SK-N-SH (cell line): ENCODE measurements around the gene ZKSCAN2. TPM values are rescaled to one million over a fixed set of nuclear protein-coding genes. Genes with fewer than 3 reads are reported as not detected.

Experiments used
- CTCF ChIA-PET: fragments of 300-600, 350-600 bp; formaldehyde crosslinking; extraction: SDS; loops from one replicate; lab custom pipeline; 2021; lab: Yijun Ruan, JAX
- POLR2A ChIA-PET: fragments of 350-600 bp; sonication (Branson Sonifier 250); formaldehyde crosslinking; extraction: SDS; loops from one replicate; lab custom pipeline; 2020; ENCODE audit warnings: antibody characterized with exemption, inconsistent platforms; lab: Yijun Ruan, JAX
- DNase-seq: peaks from one replicate; pipeline ENCODE4 v3.0.0; 2012
- H2AFZ ChIP-seq: fragments of 200-600 bp; sonication (generic); 2 replicates; pipeline ENCODE4 v1.8.1; 2016; ENCODE audit warnings: antibody characterized with exemption, mild to moderate bottlenecking, low read depth
- H3F3A ChIP-seq: fragments of 200-600 bp; sonication (generic); replicated peaks from 2 replicates; pipeline ENCODE3; 2016; ENCODE audit warnings: antibody characterized with exemption, mild to moderate bottlenecking; ENCODE audit not compliant: insufficient read depth
- H3K27ac ChIP-seq, 2 experiments: fragments of 200-500 bp in 1 of 2; fragments of 200-600 bp in 1 of 2; sonication (Bioruptor generic) in 1 of 2; sonication (generic), shearing (Covaris generic) in 1 of 2; 2 replicates each; pipeline versions ENCODE4 v1.5.1 to v1.6.1; 2014 to 2016; ENCODE audit warnings: low read depth in 2 of 2, inconsistent platforms in 1 of 2, low read length in 1 of 2, mild to moderate bottlenecking in 1 of 2, mixed read lengths in 1 of 2
- H3K27me3 ChIP-seq: fragments of 200-600 bp; sonication (generic), shearing (Covaris generic); 2 replicates; pipeline ENCODE4 v1.6.1; 2016; ENCODE audit warnings: mixed run types; ENCODE audit not compliant: insufficient read depth
- H3K36me3 ChIP-seq, 2 experiments: fragments of 200-500 bp in 1 of 2; fragments of 200-600 bp in 1 of 2; sonication (Bioruptor generic) in 1 of 2; sonication (generic) in 1 of 2; replicated peaks in 1 of 2; 2 replicates each; pipeline versions ENCODE3 to v1.5.1; 2014 to 2016; ENCODE audit warnings: low read length in 1 of 2, mild to moderate bottlenecking in 1 of 2; ENCODE audit not compliant: insufficient read depth in 2 of 2, control insufficient read depth in 1 of 2
- H3K4me1 ChIP-seq, 2 experiments: fragments of 200-500 bp in 1 of 2; fragments of 200-600 bp in 1 of 2; sonication (Bioruptor generic) in 1 of 2; sonication (generic), shearing (Covaris generic) in 1 of 2; 2 replicates each; pipeline versions ENCODE4 v1.5.1 to v1.6.1; 2014 to 2016; ENCODE audit warnings: low read depth in 1 of 2, low read length in 1 of 2, mixed run types in 1 of 2; ENCODE audit not compliant: insufficient read depth in 2 of 2, control insufficient read depth in 1 of 2
- H3K4me2 ChIP-seq: fragments of 200-600 bp; sonication (generic), shearing (Covaris generic); 2 replicates; pipeline ENCODE4 v1.6.1; 2017; ENCODE audit warnings: mixed run types
- H3K4me3 ChIP-seq, 2 experiments: fragments of 200-500 bp in 1 of 2; fragments of 200-600 bp in 1 of 2; sonication (Bioruptor generic) in 1 of 2; sonication (generic), shearing (Covaris generic) in 1 of 2; 2 replicates each; pipeline versions ENCODE4 v1.5.1 to v1.8.1; 2014 to 2016; ENCODE audit warnings: low read depth in 2 of 2, inconsistent platforms in 1 of 2, low read length in 1 of 2, mild to moderate bottlenecking in 1 of 2, mixed read lengths in 1 of 2, moderate library complexity in 1 of 2
- H3K79me2 ChIP-seq: fragments of 200-600 bp; sonication (generic); 2 replicates; pipeline ENCODE4 v1.8.1; 2017; ENCODE audit warnings: mild to moderate bottlenecking; ENCODE audit not compliant: insufficient read depth
- H3K9ac ChIP-seq: fragments of 200-600 bp; sonication (generic); 2 replicates; pipeline ENCODE4 v1.6.1; 2017; ENCODE audit warnings: mixed run types
- H3K9me2 ChIP-seq: fragments of 200-600 bp; sonication (generic); 2 replicates; pipeline ENCODE4 v1.6.1; 2017; ENCODE audit warnings: mixed run types
- H3K9me3 ChIP-seq: fragments of 200-600 bp; sonication (generic); 2 replicates; pipeline ENCODE4 v1.6.1; 2017; ENCODE audit warnings: mixed run types, mild to moderate bottlenecking, moderate library complexity
- H4K20me1 ChIP-seq: fragments of 200-600 bp; sonication (generic); 2 replicates; pipeline ENCODE4 v1.6.1; 2017; ENCODE audit warnings: mild to moderate bottlenecking, mixed run types; ENCODE audit not compliant: insufficient read depth
- EP300 ChIP-seq, 2 experiments: IDR thresholded peaks; 2 replicates each; pipeline versions ENCODE4 v1.4.0 to v1.6.1; 2012; ENCODE audit warnings: borderline replicate concordance in 1 of 2, low read depth in 1 of 2, low read length in 1 of 2
- FOXJ3 ChIP-seq: sonication (generic); formaldehyde crosslinking; IDR thresholded peaks from 2 replicates; pipeline ENCODE4 v1.5.1; 2020; ENCODE audit warnings: mild to moderate bottlenecking, missing genetic modification reagents
- FOXM1 ChIP-seq: IDR thresholded peaks from 2 replicates; pipeline ENCODE4 v1.4.0; 2012; ENCODE audit warnings: low read depth, mild to moderate bottlenecking
- GABPA ChIP-seq: IDR thresholded peaks from 2 replicates; pipeline ENCODE4 v1.4.0; 2012; ENCODE audit warnings: low read depth, mild to moderate bottlenecking
- GATA2 ChIP-seq: sonication (generic); formaldehyde crosslinking; IDR thresholded peaks from 2 replicates; pipeline ENCODE4 v1.5.0; 2020; ENCODE audit warnings: mild to moderate bottlenecking, missing genetic modification reagents
- JUND ChIP-seq: IDR thresholded peaks from 2 replicates; pipeline ENCODE4 v1.4.0; 2012
- MEF2A ChIP-seq: IDR thresholded peaks from 2 replicates; pipeline ENCODE4 v1.4.0; 2012; ENCODE audit warnings: low read depth, borderline replicate concordance
- MXI1 ChIP-seq: IDR thresholded peaks from 2 replicates; pipeline ENCODE4 v1.6.1; 2012; ENCODE audit warnings: mild to moderate bottlenecking, low read depth, low read length, improper control_type of control experiment
- NFIC ChIP-seq: IDR thresholded peaks from 2 replicates; pipeline ENCODE4 v1.4.0; 2012; ENCODE audit warnings: borderline replicate concordance
- POLR2AphosphoS5 ChIP-seq: IDR thresholded peaks from 2 replicates; pipeline ENCODE4 v1.6.1; 2012; ENCODE audit warnings: low read depth, low read length
- RAD21 ChIP-seq: IDR thresholded peaks from 2 replicates; pipeline ENCODE4 v1.6.1; 2012; ENCODE audit warnings: mild to moderate bottlenecking, low read length
- RCOR1 ChIP-seq: fragments of 150-350 bp; IDR thresholded peaks from 2 replicates; pipeline ENCODE4 v1.6.1; 2017; ENCODE audit warnings: antibody characterized with exemption, low read length
- RXRA ChIP-seq: IDR thresholded peaks from 2 replicates; pipeline ENCODE4 v1.4.0; 2012; ENCODE audit warnings: low read depth, mild to moderate bottlenecking, borderline replicate concordance
- SIN3A ChIP-seq: IDR thresholded peaks from 2 replicates; pipeline ENCODE4 v1.6.1; 2012; ENCODE audit warnings: low read depth, mild to moderate bottlenecking, low read length, moderate library complexity, borderline replicate concordance
- TAF1 ChIP-seq: IDR thresholded peaks from 2 replicates; pipeline ENCODE4 v1.6.1; 2012; ENCODE audit warnings: low read depth, mild to moderate bottlenecking, low read length, moderate library complexity, borderline replicate concordance
- TCF12 ChIP-seq: IDR thresholded peaks from 2 replicates; pipeline ENCODE4 v1.4.0; 2012
- TEAD4 ChIP-seq: IDR thresholded peaks from 2 replicates; pipeline ENCODE4 v1.4.0; 2012; ENCODE audit warnings: mild to moderate bottlenecking, borderline replicate concordance; ENCODE audit not compliant: insufficient read depth
- YY1 ChIP-seq: IDR thresholded peaks from 2 replicates; pipeline ENCODE4 v1.4.0; 2012; ENCODE audit warnings: low read depth, mild to moderate bottlenecking
- WGBS: methylation state at CpG from one replicate; pipeline ENCODE4 v1.1.6; 2017; ENCODE audit warnings: low lambda C conversion rate; 5-methylcytosine and 5-hydroxymethylcytosine counted together
- polyA plus RNA-seq, 3 experiments: library from polyadenylated mRNA; depleted of rRNA; stranded (reverse); fragments of >200 nt; gene quantifications; 2 replicates each; pipeline ENCODE4 v1.2.3, GENCODE V29; 2012
- TF ChIP-seq, protein P1 (sequence below): fragments of 150-350 bp; IDR thresholded peaks from 2 replicates; pipeline ENCODE4 v1.6.1; 2016; ENCODE audit warnings: mild to moderate bottlenecking, low read depth, low read length
- TF ChIP-seq, protein P2 (sequence below): IDR thresholded peaks from 2 replicates; pipeline ENCODE4; 2012
- TF ChIP-seq, protein P3 (sequence below): IDR thresholded peaks from 2 replicates; pipeline ENCODE4 v1.6.1; 2012; ENCODE audit warnings: mild to moderate bottlenecking, low read depth, low read length, moderate library complexity
- TF ChIP-seq, protein P4 (sequence below): fragments of 200-600 bp; sonication (generic); IDR thresholded peaks from 2 replicates; pipeline ENCODE4 v1.6.1; 2017; ENCODE audit warnings: antibody characterized with exemption, mild to moderate bottlenecking, moderate library complexity
- TF ChIP-seq, protein P5 (sequence below): IDR thresholded peaks from 2 replicates; pipeline ENCODE4 v1.4.0; 2012; ENCODE audit warnings: low read depth, borderline replicate concordance

ZKSCAN2 gene
- polyA plus RNA-seq, 1 of the 3 experiments (the other 2 are of a cell fraction): 1.6 TPM

DNA sequence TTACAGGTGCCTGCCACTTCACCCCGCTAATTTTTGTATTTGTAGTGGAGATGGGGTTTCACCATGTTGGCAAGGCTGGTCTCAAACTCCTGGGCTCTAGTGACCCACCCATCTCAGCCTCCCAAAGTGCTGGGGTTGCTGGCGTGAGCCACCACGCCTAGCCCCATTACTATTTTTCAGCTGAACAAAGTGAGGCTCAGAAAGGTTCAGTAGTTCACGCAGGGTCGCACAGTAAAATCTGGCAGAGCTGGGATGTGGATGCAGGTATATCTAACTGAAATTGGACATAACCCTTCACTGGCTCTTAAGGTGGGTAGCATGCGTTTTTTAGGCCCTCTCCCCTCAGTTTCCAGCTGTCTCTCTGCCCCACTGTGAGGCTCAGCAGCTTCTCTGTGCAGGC, 33.7 kb downstream of the ZKSCAN2 start (continued):
- TF ChIP-seq RXRA (no peak), MXI1 (no peak), GATA2 (CRISPR knock-in tag) (no peak), NFIC (no peak), RCOR1 (no peak), GABPA (no peak), MEF2A (no peak), TAF1 (no peak)
- TF ChIP-seq, protein P1, sequence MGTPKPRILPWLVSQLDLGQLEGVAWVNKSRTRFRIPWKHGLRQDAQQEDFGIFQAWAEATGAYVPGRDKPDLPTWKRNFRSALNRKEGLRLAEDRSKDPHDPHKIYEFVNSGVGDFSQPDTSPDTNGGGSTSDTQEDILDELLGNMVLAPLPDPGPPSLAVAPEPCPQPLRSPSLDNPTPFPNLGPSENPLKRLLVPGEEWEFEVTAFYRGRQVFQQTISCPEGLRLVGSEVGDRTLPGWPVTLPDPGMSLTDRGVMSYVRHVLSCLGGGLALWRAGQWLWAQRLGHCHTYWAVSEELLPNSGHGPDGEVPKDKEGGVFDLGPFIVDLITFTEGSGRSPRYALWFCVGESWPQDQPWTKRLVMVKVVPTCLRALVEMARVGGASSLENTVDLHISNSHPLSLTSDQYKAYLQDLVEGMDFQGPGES: no peak
- TF ChIP-seq, protein P2, sequence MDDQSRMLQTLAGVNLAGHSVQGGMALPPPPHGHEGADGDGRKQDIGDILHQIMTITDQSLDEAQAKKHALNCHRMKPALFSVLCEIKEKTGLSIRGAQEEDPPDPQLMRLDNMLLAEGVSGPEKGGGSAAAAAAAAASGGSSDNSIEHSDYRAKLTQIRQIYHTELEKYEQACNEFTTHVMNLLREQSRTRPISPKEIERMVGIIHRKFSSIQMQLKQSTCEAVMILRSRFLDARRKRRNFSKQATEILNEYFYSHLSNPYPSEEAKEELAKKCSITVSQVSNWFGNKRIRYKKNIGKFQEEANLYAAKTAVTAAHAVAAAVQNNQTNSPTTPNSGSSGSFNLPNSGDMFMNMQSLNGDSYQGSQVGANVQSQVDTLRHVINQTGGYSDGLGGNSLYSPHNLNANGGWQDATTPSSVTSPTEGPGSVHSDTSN: no peak

DNA sequence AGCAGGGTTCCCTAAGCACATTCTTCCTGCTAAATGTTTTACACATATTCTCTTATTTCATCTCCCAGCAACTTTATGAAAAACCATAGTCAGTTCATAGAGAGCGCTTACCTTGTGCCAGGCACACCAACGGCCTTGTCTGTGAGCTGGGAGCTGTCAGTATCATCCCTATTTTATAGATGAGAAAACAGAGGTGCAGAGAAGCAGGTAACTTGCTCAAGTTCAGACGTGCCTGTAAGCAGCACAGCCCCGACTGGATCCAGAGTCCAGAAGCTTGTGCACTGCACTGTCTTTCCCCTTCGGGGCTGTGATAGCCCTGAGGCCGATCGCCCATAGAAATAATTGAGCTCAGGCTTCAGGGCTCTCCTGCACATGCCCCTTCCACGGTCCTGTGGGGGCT, 34.7 kb downstream of the ZKSCAN2 start:
- Histone ChIP-seq H3K4me1 (no peaks in the 10 kb centered on the region), H2AFZ (no peak overlapping the region), H3K4me3 (no peak overlapping the region), H3K27ac (no peak overlapping the region), H3K9me3 (no peaks in the 10 kb centered on the region), H3K9ac (no peak overlapping the region), H3K27me3 (no peaks in the 10 kb centered on the region; the same call in 1 of the 2 replicates), H4K20me1 (no peaks in the 10 kb centered on the region), H3F3A (no peaks in the 10 kb centered on the region), H3K79me2 (no peaks in the 10 kb centered on the region), H3K4me2 (no peak overlapping the region), H3K36me3 (no peaks in the 10 kb centered on the region), H3K9me2 (no peaks in the 10 kb centered on the region)
- WGBS: 46% methylated on average over 6 of the region's 8 CpGs
- DNase-seq: no peak
- TF ChIP-seq TEAD4 (no peak), POLR2AphosphoS5 (no peak), TCF12 (no peak), FOXJ3 (no peak), SIN3A (no peak), RAD21 (no peak), YY1 (no peak), RXRA (no peak), RCOR1 (no peak), EP300 (IDR thresholded peaks at IDR 0.05; ENCODE audit: borderline replicate concordance in 1 of 2, low read depth in 1 of 2, low read length in 1 of 2) (no peak), JUND (no peak), FOXM1 (no peak)
- TF ChIP-seq, protein P3, sequence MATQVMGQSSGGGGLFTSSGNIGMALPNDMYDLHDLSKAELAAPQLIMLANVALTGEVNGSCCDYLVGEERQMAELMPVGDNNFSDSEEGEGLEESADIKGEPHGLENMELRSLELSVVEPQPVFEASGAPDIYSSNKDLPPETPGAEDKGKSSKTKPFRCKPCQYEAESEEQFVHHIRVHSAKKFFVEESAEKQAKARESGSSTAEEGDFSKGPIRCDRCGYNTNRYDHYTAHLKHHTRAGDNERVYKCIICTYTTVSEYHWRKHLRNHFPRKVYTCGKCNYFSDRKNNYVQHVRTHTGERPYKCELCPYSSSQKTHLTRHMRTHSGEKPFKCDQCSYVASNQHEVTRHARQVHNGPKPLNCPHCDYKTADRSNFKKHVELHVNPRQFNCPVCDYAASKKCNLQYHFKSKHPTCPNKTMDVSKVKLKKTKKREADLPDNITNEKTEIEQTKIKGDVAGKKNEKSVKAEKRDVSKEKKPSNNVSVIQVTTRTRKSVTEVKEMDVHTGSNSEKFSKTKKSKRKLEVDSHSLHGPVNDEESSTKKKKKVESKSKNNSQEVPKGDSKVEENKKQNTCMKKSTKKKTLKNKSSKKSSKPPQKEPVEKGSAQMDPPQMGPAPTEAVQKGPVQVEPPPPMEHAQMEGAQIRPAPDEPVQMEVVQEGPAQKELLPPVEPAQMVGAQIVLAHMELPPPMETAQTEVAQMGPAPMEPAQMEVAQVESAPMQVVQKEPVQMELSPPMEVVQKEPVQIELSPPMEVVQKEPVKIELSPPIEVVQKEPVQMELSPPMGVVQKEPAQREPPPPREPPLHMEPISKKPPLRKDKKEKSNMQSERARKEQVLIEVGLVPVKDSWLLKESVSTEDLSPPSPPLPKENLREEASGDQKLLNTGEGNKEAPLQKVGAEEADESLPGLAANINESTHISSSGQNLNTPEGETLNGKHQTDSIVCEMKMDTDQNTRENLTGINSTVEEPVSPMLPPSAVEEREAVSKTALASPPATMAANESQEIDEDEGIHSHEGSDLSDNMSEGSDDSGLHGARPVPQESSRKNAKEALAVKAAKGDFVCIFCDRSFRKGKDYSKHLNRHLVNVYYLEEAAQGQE: no peak
- TF ChIP-seq, protein P2: no peak
- TF ChIP-seq, protein P4, sequence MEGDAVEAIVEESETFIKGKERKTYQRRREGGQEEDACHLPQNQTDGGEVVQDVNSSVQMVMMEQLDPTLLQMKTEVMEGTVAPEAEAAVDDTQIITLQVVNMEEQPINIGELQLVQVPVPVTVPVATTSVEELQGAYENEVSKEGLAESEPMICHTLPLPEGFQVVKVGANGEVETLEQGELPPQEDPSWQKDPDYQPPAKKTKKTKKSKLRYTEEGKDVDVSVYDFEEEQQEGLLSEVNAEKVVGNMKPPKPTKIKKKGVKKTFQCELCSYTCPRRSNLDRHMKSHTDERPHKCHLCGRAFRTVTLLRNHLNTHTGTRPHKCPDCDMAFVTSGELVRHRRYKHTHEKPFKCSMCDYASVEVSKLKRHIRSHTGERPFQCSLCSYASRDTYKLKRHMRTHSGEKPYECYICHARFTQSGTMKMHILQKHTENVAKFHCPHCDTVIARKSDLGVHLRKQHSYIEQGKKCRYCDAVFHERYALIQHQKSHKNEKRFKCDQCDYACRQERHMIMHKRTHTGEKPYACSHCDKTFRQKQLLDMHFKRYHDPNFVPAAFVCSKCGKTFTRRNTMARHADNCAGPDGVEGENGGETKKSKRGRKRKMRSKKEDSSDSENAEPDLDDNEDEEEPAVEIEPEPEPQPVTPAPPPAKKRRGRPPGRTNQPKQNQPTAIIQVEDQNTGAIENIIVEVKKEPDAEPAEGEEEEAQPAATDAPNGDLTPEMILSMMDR: no peak
- TF ChIP-seq, protein P5, sequence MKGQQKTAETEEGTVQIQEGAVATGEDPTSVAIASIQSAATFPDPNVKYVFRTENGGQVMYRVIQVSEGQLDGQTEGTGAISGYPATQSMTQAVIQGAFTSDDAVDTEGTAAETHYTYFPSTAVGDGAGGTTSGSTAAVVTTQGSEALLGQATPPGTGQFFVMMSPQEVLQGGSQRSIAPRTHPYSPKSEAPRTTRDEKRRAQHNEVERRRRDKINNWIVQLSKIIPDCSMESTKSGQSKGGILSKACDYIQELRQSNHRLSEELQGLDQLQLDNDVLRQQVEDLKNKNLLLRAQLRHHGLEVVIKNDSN: no peak
- ChIA-PET POLR2A (no interaction called here), CTCF (interaction anchor here (1.1 to 4.9 kb wide), 3 partner anchors 10 to 167 kb away, joined by 4 to 45 read pairs (median 10); no protein-coding TSS in a partner anchor)
